Vagina (tissue), 2 donors: ENCODE measurements around the gene STK26.

Source experiments
- POLR2A ChIP-seq, 2 donors: fragments of 450-650 bp; IDR thresholded peaks; one replicate each; pipeline ENCODE4 v1.6.1; 2017; ENCODE audit warnings: antibody characterized with exemption in 2 of 2, mild to moderate bottlenecking in 2 of 2, moderate library complexity in 2 of 2
- POLR2AphosphoS5 ChIP-seq, 2 donors: sonication (generic); formaldehyde crosslinking; IDR thresholded peaks; one replicate each; pipeline ENCODE4 v1.9.0; 2017; ENCODE audit warnings: antibody characterized with exemption in 2 of 2, mild to moderate bottlenecking in 2 of 2, low read depth in 1 of 2; ENCODE audit not compliant: insufficient read depth in 1 of 2
- TF ChIP-seq, protein P1 (sequence below), 3 experiments: fragments of 450-650 bp in 2 of 3; fragments of 200-600 bp in 1 of 3; sonication (generic) in 1 of 3; IDR thresholded peaks; one replicate each; pipeline ENCODE4 v1.5.1; 2017 to 2019; ENCODE audit warnings: antibody characterized with exemption in 3 of 3, mild to moderate bottlenecking in 2 of 3, moderate library complexity in 2 of 3

DNA sequence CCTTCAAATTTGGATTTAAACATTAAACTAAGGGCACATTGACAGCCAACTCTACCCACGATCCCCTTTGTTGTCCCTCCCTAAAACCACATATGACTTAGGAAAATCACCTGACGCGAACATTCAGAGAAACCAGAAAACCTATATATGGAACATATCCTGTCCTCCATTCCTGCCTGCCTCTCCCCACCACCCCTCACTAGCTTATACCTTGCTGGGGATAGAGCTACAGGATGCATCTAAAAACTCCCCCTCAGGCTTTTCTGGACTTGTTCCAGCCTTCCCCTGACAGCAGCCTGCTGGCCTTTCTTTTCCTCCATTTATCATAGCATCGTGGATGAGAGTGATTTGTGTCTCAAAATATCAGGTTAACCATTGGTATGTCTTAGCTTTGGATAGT, 8.8 kb downstream of the STK26 start:
- TF ChIP-seq POLR2AphosphoS5 (IDR thresholded peaks at IDR 0.05; ENCODE audit: insufficient read depth in 1 of 2, low read depth in 1 of 2): no peak
- no peak for TF ChIP-seq POLR2A (IDR thresholded peaks at IDR 0.05)
- TF ChIP-seq, protein P1, sequence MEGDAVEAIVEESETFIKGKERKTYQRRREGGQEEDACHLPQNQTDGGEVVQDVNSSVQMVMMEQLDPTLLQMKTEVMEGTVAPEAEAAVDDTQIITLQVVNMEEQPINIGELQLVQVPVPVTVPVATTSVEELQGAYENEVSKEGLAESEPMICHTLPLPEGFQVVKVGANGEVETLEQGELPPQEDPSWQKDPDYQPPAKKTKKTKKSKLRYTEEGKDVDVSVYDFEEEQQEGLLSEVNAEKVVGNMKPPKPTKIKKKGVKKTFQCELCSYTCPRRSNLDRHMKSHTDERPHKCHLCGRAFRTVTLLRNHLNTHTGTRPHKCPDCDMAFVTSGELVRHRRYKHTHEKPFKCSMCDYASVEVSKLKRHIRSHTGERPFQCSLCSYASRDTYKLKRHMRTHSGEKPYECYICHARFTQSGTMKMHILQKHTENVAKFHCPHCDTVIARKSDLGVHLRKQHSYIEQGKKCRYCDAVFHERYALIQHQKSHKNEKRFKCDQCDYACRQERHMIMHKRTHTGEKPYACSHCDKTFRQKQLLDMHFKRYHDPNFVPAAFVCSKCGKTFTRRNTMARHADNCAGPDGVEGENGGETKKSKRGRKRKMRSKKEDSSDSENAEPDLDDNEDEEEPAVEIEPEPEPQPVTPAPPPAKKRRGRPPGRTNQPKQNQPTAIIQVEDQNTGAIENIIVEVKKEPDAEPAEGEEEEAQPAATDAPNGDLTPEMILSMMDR (IDR thresholded peaks at IDR 0.05): no peak
